ENCODE data around the gene OLFML1. TPM values are rescaled to one million over a fixed set of nuclear protein-coding genes. Genes with fewer than 3 reads are reported as not detected.

Gene OLFML1
- total and polyA plus RNA-seq, 5 donors, result 6.9 to 16.9 (median 12.3) TPM

Other genes with a start within 250 kb of the OLFML1 start
- gene SYT9, start 233.6 kb upstream of the OLFML1 start, total RNA-seq, result under 1 TPM in 3 of 4 donors, not detected in 1; 0.06 to 0.11 (median 0.08) TPM
- gene SYT9, start 233.6 kb upstream of the OLFML1 start, polyA plus RNA-seq, result 0.07 TPM
- gene PPFIBP2, start 28.5 kb downstream of the OLFML1 start, total RNA-seq, result 10 to 100 TPM; 13.7 to 45.3 (median 27.3) TPM
- 16.6 TPM for gene PPFIBP2, start 28.5 kb downstream of the OLFML1 start, polyA plus RNA-seq
- gene CYB5R2, start 188.0 kb downstream of the OLFML1 start, total RNA-seq, result 1 to 10 TPM; 1.6 to 4.4 (median 2.8) TPM
- 2.4 TPM for gene CYB5R2, start 188.0 kb downstream of the OLFML1 start, polyA plus RNA-seq
- not detected for gene OVCH2, start 221.0 kb downstream of the OLFML1 start, total RNA-seq
- not detected for gene OVCH2, start 221.0 kb downstream of the OLFML1 start, polyA plus RNA-seq